ENCODE results near the gene HPCA. TPM values are rescaled to one million over a fixed set of nuclear protein-coding genes. Genes with fewer than 3 reads are reported as not detected.

Gene HPCA
- total and polyA plus RNA-seq, 2 experiments from 2014 or later: 0.85 TPM; not detected in 1

DNA sequence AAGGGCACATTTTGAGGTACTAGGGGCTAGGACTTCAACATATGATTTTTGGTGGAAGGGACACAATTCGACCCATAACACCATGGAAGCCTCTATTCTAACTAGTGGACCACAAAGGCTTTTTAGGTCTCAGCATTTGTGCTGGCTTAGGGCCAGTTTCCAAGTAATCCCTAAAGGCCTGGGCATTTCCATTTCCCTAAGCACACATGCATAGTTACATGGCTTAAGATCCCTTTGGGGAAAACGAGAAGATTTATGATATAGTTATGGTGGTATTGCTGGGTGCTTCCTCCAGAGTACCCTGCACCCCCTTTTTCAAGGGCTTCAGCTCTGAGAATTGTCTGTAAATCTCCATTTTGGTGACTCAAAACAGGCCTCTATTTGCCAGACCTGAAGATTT is 43.1 kb downstream of the HPCA start:
- H3K27me3 ChIP-seq: no peaks in the 10 kb centered on the region
- WGBS (ENCODE audit: low lambda C conversion rate, missing lambda C conversion rate): 67% methylated on average over 2 of the region's 2 CpGs
- no peak overlapping the region for H3K4me2 ChIP-seq
- no peak overlapping the region for H3K27ac ChIP-seq
- no peaks in the 10 kb centered on the region for H3K36me3 ChIP-seq (replicated peaks; ENCODE audit: insufficient read depth, low read depth)
- no peaks in the 10 kb centered on the region for H3K9me3 ChIP-seq (ENCODE audit: low read depth)
- no peak overlapping the region for H2AFZ ChIP-seq
- no peak for DNase-seq (ENCODE audit: low spot score)
- H3K9me2 ChIP-seq (replicated peaks; ENCODE audit: insufficient read depth): no peaks in the 10 kb centered on the region
- H3K4me1 ChIP-seq (ENCODE audit: insufficient read depth): peaks cover 26% of the 10 kb centered on the region
- H4K20me1 ChIP-seq (ENCODE audit: insufficient read depth, poor library complexity, severe bottlenecking): no peaks in the 10 kb centered on the region
- H3K79me2 ChIP-seq: no peaks in the 10 kb centered on the region
- TF ChIP-seq, protein P1, sequence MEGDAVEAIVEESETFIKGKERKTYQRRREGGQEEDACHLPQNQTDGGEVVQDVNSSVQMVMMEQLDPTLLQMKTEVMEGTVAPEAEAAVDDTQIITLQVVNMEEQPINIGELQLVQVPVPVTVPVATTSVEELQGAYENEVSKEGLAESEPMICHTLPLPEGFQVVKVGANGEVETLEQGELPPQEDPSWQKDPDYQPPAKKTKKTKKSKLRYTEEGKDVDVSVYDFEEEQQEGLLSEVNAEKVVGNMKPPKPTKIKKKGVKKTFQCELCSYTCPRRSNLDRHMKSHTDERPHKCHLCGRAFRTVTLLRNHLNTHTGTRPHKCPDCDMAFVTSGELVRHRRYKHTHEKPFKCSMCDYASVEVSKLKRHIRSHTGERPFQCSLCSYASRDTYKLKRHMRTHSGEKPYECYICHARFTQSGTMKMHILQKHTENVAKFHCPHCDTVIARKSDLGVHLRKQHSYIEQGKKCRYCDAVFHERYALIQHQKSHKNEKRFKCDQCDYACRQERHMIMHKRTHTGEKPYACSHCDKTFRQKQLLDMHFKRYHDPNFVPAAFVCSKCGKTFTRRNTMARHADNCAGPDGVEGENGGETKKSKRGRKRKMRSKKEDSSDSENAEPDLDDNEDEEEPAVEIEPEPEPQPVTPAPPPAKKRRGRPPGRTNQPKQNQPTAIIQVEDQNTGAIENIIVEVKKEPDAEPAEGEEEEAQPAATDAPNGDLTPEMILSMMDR (IDR thresholded peaks at IDR 0.05; ENCODE audit: poor library complexity): no peak
- TF ChIP-seq EZH2 (IDR thresholded peaks at IDR 0.05; ENCODE audit: borderline replicate concordance) (no peak), EZH2phosphoT487 (IDR thresholded peaks at IDR 0.05; ENCODE audit: low read depth, severe bottlenecking, unreplicated experiment) (no peak)
- no peak overlapping the region for H3K4me3 ChIP-seq

DNA sequence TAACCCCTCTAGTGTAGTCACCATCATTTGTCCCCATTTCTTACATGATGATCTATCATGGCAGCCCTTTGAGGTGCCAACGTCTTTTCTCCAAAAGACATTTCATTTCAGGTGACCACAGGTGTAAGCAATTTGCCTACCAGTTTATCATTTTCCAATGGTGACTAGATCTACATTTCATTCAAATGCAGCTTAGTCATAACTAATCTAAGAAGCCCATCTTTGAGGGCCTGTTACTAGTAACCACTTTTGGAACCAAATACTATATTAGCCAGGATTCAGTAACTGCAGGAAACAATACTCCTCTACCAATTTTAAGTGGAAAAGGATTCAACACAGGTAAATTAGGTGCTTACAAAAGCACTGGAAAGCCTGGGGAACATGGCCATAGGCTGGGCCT is 45.5 kb downstream of the HPCA start:
- 89% methylated on average over 1 of the region's 1 CpG for WGBS (ENCODE audit: low lambda C conversion rate, missing lambda C conversion rate)
- Histone ChIP-seq H3K9me3 (ENCODE audit: low read depth) (no peaks in the 10 kb centered on the region), H3K4me2 (no peak overlapping the region), H3K79me2 (no peaks in the 10 kb centered on the region), H3K4me3 (no peak overlapping the region), H2AFZ (no peak overlapping the region), H4K20me1 (ENCODE audit: insufficient read depth, poor library complexity, severe bottlenecking) (no peaks in the 10 kb centered on the region), H3K27me3 (no peaks in the 10 kb centered on the region), H3K4me1 (ENCODE audit: insufficient read depth) (peaks cover 21% of the 10 kb centered on the region), H3K27ac (no peak overlapping the region), H3K9me2 (replicated peaks; ENCODE audit: insufficient read depth) (no peaks in the 10 kb centered on the region), H3K36me3 (replicated peaks; ENCODE audit: insufficient read depth, low read depth) (no peaks in the 10 kb centered on the region)
- TF ChIP-seq, protein P1 (IDR thresholded peaks at IDR 0.05; ENCODE audit: poor library complexity): no peak
- TF ChIP-seq EZH2phosphoT487 (IDR thresholded peaks at IDR 0.05; ENCODE audit: low read depth, severe bottlenecking, unreplicated experiment) (no peak), EZH2 (IDR thresholded peaks at IDR 0.05; ENCODE audit: borderline replicate concordance) (no peak)
- no peak for DNase-seq (ENCODE audit: low spot score)

DNA sequence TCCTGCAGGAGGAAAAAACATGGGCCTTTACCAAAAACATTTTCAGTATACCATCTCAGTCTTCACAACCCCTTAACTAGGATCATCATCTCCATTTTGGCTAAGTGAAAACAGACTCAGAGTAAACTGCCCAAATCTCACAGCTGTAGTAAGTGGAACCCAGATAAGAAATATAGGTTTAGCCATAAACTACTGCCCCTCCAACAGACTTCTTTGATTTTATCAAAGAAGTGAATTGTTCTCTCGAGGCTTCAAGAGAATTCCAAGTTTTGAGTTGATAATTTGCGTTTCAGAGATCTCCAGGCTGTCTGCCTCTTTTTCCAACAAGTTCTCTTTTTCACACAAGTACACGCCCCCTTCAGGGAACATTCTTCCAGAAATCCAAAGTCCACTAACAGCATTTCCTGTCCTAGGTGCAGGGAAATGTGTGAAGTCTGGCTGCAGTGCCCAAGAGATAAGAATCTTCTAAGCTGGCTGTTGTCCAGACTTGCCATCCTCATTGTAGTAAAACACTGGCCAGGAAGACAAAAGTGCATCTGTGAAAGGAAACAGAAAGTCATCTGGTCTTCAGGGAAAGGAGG is 47.5 kb downstream of the HPCA start:
- DNase-seq (ENCODE audit: low spot score): peak; percentile 85

More for the DNA sequence above, 47.5 kb downstream of the HPCA start:
- no peaks in the 10 kb centered on the region for H3K9me3 ChIP-seq (ENCODE audit: low read depth)
- H3K4me2 ChIP-seq: peak overlapping the region; percentile 50
- H3K27me3 ChIP-seq: no peaks in the 10 kb centered on the region
- no peak overlapping the region for H2AFZ ChIP-seq
- no peaks in the 10 kb centered on the region for H4K20me1 ChIP-seq (ENCODE audit: insufficient read depth, poor library complexity, severe bottlenecking)
- WGBS (ENCODE audit: low lambda C conversion rate, missing lambda C conversion rate): 12% methylated on average over 3 of the region's 3 CpGs
- TF ChIP-seq EZH2phosphoT487 (IDR thresholded peaks at IDR 0.05; ENCODE audit: low read depth, severe bottlenecking, unreplicated experiment) (no peak), EZH2 (IDR thresholded peaks at IDR 0.05; ENCODE audit: borderline replicate concordance) (no peak)
- TF ChIP-seq, protein P1 (IDR thresholded peaks at IDR 0.05; ENCODE audit: poor library complexity): no peak
- H3K27ac ChIP-seq: peak overlapping the region; percentile 82
- no peaks in the 10 kb centered on the region for H3K36me3 ChIP-seq (replicated peaks; ENCODE audit: insufficient read depth, low read depth)
- H3K4me3 ChIP-seq: no peak overlapping the region
- no peaks in the 10 kb centered on the region for H3K9me2 ChIP-seq (replicated peaks; ENCODE audit: insufficient read depth)
- H3K79me2 ChIP-seq: no peaks in the 10 kb centered on the region
- H3K4me1 ChIP-seq (ENCODE audit: insufficient read depth): peaks cover 21% of the 10 kb centered on the region
